ENCODE data around the gene DIO3.
"Not testable (repeated sequence)": the region's sequence is repeated elsewhere in the genome, so short reads cannot be mapped to it uniquely, and the experiment has no call there.

Gene DIO3

GRCh38 chr14:101559624-101560533 lies 1.4 kb upstream of the DIO3 start:
- DNase-seq (ENCODE audit: low read depth) = no peak

- DNase-seq (ENCODE audit: low read depth) = no peak
Measured at GRCh38 chr14:101560534-101561113, 671 bp upstream of the DIO3 start.

- no peak for DNase-seq (ENCODE audit: low read depth)
Measured at GRCh38 chr14:101561897-101562490, 699 bp downstream of the DIO3 start.

GRCh38 chr14:101562659-101563351 lies 1.5 kb downstream of the DIO3 start:
- DNase-seq (ENCODE audit: low read depth) = no peak

GRCh38 chr14:101563352-101563653 lies 2.0 kb downstream of the DIO3 start:
- no peak for DNase-seq (ENCODE audit: low read depth)

- no peak for DNase-seq (ENCODE audit: low read depth)
Measured at GRCh38 chr14:101563654-101564443, 2.6 kb downstream of the DIO3 start.

- no peak for DNase-seq (ENCODE audit: low read depth)
Measured at GRCh38 chr14:101564444-101564776, 3.1 kb downstream of the DIO3 start.

GRCh38 chr14:101564819-101565698 lies 3.8 kb downstream of the DIO3 start:
- no peak for DNase-seq (ENCODE audit: low read depth)

GRCh38 chr14:101567252-101567651 lies 6.0 kb downstream of the DIO3 start:
- no peak for DNase-seq (ENCODE audit: low read depth)

GRCh38 chr14:101571004-101571403 lies 9.7 kb downstream of the DIO3 start:
- DNase-seq (ENCODE audit: low read depth) = no peak

- DNase-seq (ENCODE audit: low read depth) = not testable (repeated sequence)
Measured at GRCh38 chr14:101572526-101572925, 11.2 kb downstream of the DIO3 start.

GRCh38 chr14:101573289-101573688 lies 12.0 kb downstream of the DIO3 start:
- no peak for DNase-seq (ENCODE audit: low read depth)

- no peak for DNase-seq (ENCODE audit: low read depth)
Measured at GRCh38 chr14:101575581-101575980, 14.3 kb downstream of the DIO3 start.

- no peak for DNase-seq (ENCODE audit: low read depth)
Measured at GRCh38 chr14:101577221-101577909, 16.1 kb downstream of the DIO3 start.

- DNase-seq (ENCODE audit: low read depth) = no peak
Measured at GRCh38 chr14:101578489-101578888, 17.2 kb downstream of the DIO3 start.

- DNase-seq (ENCODE audit: low read depth) = no peak
Measured at GRCh38 chr14:101579372-101580080, 18.2 kb downstream of the DIO3 start.

GRCh38 chr14:101581806-101582205 lies 20.5 kb downstream of the DIO3 start:
- no peak for DNase-seq (ENCODE audit: low read depth)

- no peak for DNase-seq (ENCODE audit: low read depth)
Measured at GRCh38 chr14:101582294-101582693, 21.0 kb downstream of the DIO3 start.

- no peak for DNase-seq (ENCODE audit: low read depth)
Measured at GRCh38 chr14:101583006-101583714, 21.9 kb downstream of the DIO3 start.

Data from ELR (cell line).